CD4-positive, alpha-beta T cell treated with Interferon alpha-2 for 1 hour (primary cell): ENCODE measurements around the gene C2.
"Not testable (repeated sequence)": the region's sequence is repeated elsewhere in the genome, so short reads cannot be mapped to it uniquely, and the experiment has no call there.

Experiments used
- DNase-seq, 2 donors: peaks; one replicate each; pipeline ENCODE4 v3.0.0-alpha.2; 2020 to 2022

Gene C2

DNA sequence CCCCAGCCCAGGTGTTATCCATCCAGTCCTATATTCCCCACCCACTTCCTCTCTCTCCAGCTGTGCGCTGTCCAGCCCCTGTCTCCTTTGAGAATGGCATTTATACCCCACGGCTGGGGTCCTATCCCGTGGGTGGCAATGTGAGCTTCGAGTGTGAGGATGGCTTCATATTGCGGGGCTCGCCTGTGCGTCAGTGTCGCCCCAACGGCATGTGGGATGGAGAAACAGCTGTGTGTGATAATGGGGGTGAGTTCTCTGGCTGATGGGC lies 1.1 kb downstream of the C2 start:
- DNase-seq = no peak

DNA sequence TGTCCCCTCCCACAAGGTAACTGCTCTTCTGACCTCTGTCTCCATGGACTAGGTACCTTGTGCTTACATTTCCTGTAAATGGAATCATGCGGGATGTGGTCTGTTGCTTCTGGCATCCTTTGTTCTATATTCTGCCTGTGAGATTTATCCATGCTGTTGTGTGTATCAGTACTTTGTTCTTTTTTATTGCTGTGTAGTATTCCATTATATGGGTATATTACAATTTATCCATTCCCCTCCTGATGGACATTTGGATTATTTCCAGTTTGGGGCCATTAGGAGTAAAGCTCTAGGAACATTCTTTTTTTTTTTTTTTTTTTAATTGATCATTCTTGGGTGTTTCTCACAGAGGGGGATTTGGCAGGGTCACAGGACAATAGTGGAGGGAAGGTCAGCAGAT lies 3.4 kb downstream of the C2 start:
- no peak for DNase-seq

GRCh38 chr6:31932137-31932536 lies 4.6 kb downstream of the C2 start:
- DNase-seq = not testable (repeated sequence)

- no peak for DNase-seq
These were observed 6.0 kb downstream of the C2 start for GRCh38 chr6:31933537-31933936.

DNA sequence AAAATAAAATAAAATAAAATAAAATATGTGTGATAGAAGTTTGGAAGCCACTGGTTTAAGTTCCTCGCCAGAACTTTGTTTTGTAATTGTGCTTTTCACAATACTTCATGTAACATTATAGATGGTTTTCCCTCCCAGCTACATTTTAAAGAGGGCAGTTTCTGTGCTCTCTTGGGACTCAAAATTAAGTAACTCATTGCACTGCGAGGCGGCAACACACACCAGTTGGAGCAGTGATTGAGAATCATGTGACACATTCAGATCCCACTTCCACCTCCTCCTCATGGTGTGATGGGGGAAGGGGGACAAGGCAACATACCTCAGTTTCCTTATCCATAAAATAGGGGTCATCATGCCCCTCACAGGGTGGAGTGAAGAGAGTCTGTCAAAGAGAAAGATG lies 7.5 kb downstream of the C2 start:
- no peak for DNase-seq

DNA sequence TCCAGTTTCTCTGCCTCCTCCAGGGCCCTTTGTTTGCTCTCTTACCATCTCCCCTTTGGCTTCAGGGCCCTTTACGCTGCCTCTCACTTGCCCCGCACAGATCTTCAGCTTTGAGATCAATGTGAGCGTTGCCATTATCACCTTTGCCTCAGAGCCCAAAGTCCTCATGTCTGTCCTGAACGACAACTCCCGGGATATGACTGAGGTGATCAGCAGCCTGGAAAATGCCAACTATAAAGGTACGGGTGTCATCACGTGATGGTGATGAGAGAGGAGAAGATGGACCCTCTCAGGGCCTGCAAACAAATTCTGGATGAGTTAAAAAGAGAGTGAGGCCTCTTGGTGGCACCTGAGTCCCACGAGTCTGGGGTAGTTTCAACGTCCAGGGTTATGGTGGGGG lies 8.3 kb downstream of the C2 start:
- no peak for DNase-seq

- DNase-seq = no peak
These were observed 12.7 kb downstream of the C2 start for GRCh38 chr6:31940256-31940664.

DNA sequence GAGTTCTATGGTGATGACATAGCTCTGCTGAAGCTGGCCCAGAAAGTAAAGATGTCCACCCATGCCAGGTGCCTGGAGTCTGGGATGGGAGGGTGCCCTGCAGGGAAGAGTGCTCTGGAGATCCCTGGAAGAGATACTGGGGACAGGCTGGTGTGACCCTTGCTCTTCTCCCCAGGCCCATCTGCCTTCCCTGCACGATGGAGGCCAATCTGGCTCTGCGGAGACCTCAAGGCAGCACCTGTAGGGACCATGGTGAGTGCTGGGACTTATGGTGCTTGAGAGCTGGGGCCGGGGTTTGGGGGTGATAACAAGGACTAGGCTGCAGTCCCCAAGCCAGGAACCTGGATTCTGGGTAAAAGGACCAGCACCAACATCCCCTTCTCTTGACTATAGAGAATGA lies 16.2 kb downstream of the C2 start:
- DNase-seq = no peak

DNA sequence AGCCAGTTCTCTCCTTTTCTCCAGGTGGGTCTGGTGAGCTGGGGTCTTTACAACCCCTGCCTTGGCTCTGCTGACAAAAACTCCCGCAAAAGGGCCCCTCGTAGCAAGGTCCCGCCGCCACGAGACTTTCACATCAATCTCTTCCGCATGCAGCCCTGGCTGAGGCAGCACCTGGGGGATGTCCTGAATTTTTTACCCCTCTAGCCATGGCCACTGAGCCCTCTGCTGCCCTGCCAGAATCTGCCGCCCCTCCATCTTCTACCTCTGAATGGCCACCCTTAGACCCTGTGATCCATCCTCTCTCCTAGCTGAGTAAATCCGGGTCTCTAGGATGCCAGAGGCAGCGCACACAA lies 17.6 kb downstream of the C2 start:
- DNase-seq = no peak

- DNase-seq = peak in 1 of 2 donors; percentile 15
These were observed 18.2 kb downstream of the C2 start, which contains the start of gene CFB for GRCh38 chr6:31945507-31946369. Gene CFB, plus strand, starts transcription at chr6:31946095. Its CDS starts 127 bp downstream, at chr6:31946222.

- DNase-seq = no peak
These were observed 18.9 kb downstream of the C2 start for GRCh38 chr6:31946370-31946885.

DNA sequence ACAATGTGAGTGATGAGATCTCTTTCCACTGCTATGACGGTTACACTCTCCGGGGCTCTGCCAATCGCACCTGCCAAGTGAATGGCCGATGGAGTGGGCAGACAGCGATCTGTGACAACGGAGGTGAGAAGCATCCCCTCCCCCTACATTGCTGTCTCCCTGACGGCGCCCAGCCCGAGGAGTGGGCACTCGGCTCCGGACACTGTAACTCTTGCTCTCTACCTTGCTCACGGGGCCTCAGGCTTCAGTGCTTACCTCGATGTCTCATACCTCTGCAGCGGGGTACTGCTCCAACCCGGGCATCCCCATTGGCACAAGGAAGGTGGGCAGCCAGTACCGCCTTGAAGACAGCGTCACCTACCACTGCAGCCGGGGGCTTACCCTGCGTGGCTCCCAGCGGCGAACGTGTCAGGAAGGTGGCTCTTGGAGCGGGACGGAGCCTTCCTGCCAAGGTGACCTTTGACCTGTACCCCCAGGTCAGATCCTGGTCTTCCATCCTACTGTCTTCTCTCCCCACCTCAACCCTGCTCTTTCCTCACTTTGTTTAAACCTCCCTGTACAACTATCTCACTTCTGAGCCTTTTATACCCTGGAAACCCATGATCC lies 19.7 kb downstream of the C2 start:
- no peak for DNase-seq

DNA sequence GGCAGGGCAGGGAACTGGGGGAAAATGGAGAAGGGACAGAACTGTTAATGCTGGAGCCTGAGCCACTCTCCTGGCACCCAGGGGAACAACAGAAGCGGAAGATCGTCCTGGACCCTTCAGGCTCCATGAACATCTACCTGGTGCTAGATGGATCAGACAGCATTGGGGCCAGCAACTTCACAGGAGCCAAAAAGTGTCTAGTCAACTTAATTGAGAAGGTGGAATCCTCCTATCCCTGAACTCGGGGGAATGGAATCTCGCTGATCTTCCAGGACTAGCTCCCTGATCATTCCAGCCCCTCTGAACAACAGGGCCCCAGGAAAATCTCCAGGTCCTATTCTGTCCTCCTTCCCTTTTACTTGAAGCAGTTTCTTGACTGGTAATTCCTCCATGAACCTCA lies 20.3 kb downstream of the C2 start:
- no peak for DNase-seq

- no peak for DNase-seq
These were observed 20.8 kb downstream of the C2 start for GRCh38 chr6:31948306-31948705.

DNA sequence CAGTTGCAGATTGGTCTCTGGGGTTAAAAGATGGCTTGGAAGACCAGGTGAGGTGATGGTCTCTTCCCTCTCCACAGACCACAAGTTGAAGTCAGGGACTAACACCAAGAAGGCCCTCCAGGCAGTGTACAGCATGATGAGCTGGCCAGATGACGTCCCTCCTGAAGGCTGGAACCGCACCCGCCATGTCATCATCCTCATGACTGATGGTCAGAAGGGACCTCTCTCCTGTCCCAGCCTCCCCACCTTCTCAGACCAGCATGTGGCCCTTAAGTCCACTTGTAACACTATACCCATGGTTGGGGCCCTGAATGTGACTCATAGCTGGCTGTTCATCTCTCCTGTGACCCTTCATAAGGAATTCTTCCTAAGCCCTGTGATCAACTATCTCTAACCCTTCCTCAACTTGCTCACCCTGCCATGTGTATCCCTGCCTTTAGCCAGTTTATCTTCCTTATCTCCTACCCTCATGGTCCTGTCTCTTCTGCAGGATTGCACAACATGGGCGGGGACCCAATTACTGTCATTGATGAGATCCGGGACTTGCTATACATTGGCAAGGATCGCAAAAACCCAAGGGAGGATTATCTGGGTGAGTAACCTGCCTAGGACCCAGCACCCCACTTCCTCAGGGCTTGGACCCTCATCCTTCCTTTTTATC lies 21.4 kb downstream of the C2 start:
- no peak for DNase-seq

- no peak for DNase-seq
These were observed 22.5 kb downstream of the C2 start for GRCh38 chr6:31949926-31950548.

DNA sequence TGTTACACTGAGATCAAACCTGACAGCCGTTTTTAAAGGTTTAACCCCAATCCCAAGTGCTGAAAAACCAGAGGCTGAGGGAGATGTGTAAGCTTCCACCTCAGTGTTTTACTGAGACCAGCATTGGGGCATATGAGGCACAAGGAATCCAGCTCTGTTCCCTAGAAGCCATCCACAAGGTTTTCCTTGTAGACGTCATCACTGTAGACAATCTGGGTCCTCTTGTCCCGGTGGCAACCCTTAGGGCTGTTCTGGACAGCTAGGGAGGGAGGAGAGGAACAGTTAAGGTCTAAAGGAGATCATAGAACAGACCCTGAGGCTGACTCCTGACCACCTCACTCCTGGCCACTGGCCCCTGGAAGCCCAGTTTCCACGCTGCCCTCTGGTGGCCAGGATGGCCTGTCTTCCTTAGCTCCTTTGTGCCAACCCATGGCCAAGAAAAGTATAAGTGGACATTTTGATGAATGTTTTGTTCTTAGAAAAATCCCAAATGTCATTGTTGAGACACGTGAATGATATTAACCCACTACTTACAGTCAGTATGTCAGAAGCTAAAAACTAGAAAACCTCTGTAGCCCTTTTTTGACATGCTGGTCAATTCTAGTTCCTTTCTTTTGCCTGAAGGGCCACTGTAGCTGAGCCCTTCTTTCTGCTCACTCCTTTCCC lies 24.8 kb downstream of the C2 start:
- peak; percentile 38 to 45 for DNase-seq

DNA sequence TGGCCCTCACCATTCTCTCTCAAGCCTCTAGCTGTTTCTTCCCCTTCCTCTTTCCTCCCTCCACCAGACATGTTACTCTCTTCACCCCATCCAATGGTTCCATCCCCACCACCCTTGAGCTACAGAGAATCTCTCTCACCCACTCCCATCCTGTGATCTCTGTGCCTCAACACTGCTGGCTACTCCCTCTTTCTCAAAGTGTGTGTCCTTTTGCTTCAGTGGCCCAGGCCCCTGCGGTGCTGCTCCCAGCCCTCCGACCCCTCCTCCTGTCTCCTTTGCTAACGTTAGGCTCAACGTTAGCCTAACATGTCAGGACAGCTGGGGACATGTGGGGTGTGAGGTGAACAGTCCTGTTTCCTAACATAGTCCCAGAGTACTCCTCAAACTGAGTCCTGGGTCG lies 25.4 kb downstream of the C2 start:
- DNase-seq = no peak

DNA sequence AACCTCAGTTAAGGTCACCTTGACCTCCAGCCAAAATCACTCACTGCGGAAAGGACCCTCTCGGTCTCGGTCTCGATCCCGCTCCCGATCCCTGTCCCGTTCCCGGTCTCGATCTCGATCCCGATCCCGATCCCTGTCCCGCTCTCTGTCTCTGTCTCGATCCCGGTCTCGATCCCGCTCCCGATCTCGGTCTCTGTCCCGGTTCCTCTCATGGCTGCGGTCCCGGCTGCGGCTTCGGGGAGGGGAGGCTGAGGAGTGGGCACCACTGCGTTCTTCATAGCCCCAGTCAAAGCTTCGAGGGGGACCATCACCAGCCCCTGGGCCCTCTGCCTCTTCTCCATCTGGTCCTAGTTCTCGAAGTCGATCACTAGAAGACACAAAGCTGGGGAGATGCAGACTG lies 27.0 kb downstream of the C2 start:
- DNase-seq = no peak

DNA sequence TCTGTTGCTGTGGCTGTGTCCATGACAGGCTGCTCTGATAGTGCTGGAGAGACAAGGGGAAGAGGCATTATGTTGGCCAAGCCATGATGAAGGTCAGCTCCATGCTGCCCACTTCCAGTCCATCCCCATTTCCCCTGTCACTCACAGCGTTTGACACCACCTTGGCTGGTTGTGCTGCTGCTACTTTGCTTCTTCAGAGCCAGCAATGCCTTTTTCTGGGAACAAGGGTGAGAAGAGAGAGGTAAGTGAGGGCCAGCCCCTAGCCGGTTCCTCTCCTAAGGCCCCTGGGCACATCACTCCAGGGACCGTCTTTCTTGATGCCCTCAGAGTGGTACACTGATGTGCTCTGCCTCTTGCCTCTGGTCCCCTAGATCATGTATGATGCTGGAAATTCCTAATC lies 29.3 kb downstream of the C2 start:
- DNase-seq = no peak

DNA sequence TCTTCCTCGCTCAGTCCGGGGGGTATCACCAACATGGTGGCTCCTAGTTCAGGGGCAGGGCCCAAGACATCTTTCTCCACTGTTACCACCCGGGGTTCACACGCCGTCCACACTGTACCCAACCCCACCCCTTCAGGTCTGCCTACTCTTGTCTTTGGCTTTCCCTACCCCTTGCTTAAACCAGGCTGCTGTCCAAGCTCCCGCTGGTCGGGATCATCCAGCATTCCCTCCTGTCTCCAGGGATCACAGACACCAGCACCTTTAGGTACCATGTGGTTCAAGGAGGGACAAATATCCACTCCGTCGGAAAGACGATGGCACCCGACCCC lies 30.9 kb downstream of the C2 start:
- DNase-seq = no peak

GRCh38 chr6:31958741-31959739 lies 31.5 kb downstream of the C2 start, which contains the start of the genes NELFE and SKIC2:
Gene NELFE, minus strand, starts transcription at chr6:31958971. Its CDS starts 525 bp downstream, at chr6:31958446.
Gene SKIC2, plus strand, starts transcription at chr6:31959175. Its CDS starts 18 bp downstream, at chr6:31959193.
- peak; percentile 99 for DNase-seq
